Stomach (tissue), 4 donors: Measurements from ENCODE around the gene HBE1.

Experiments used
- CTCF ChIP-seq, 7 experiments: fragments of 450-650 bp in 4 of 7; fragments of 200-600 bp in 3 of 7; sonication (generic) in 3 of 7; IDR thresholded peaks; one replicate each; pipeline ENCODE4 v1.5.1; 2016 to 2019; ENCODE audit warnings: antibody characterized with exemption in 7 of 7, control low read depth in 2 of 7, mild to moderate bottlenecking in 1 of 7
- EP300 ChIP-seq: sonication (generic); formaldehyde crosslinking; IDR thresholded peaks from one replicate; pipeline ENCODE4 v1.6.1; 2017; ENCODE audit warnings: antibody characterized with exemption
- POLR2A ChIP-seq, 4 donors: fragments of 450-650 bp; IDR thresholded peaks; one replicate each; pipeline ENCODE4 v1.6.1; 2016; ENCODE audit warnings: antibody characterized with exemption in 4 of 4, control low read depth in 2 of 4, mild to moderate bottlenecking in 1 of 4, moderate library complexity in 1 of 4

DNA sequence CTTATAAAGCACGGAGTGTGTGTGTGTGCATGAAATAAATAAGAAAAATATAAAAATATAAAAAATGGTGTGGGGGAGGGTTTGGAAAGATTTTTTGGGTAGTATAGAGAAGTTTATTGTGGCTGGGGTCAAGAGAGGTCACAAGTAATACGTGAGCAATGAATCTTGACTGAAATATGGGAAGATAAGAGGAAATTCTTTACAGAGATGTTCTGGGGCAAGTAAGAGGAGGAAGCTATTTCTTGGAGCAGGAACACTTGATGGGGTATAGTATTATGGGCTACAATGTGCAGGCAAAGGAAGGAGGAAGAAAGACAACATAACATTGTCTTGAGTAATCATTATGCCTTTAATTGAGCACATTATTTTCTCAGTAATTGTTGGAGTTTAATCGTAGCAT is 37.6 kb downstream of the HBE1 start:
- TF ChIP-seq POLR2A (IDR thresholded peaks at IDR 0.05) = no peak
- TF ChIP-seq CTCF (IDR thresholded peaks at IDR 0.05) = no peak
- no peak for TF ChIP-seq EP300
